ENCODE results near the gene WRAP53. TPM values are rescaled to one million over a fixed set of nuclear protein-coding genes. Genes with fewer than 3 reads are reported as not detected.

The WRAP53 gene
- total and polyA plus RNA-seq, 4 donors: 1.8 to 3.3 (median 2.6) TPM

DNA sequence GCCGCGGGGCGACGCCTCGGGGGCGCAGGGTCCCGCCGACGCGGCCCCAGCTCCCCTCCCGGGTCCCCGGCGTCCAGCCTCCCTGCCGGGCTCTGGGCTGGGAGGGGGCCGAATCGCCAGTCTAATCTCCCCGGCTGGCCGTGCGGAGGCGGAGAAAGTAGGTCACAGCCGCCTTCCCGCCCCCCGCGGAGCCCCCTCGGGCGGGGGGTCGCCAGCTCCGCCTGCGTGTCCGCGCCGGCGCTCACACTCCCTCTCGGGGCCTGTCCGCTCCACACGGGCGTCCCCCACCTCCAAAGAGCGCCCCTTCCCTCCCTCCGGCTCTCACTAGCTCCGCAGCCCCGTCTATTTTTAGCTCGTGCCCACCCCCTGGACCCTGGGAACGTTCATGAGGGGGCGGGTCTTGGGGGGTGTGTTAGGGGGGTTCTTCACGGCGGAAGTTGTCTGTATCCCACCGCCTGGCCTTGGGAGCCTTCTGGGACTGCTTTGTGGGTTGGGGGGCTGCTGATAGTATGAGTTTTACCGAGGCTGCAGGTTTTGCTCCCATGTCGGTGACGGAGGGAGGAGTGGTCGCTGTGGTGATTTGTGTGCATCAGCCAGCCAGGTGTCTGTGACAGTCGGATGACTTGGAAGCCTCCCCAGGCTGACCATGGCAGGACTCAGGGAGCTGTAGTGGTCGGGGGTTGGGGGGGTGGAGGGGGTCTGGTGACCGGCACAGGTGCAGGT lies 36.5 kb upstream of the WRAP53 start:
- Histone ChIP-seq H3K4me3 (ENCODE audit: low read depth in 1 of 3, low read length in 3 of 3) (peak overlapping the region in 2 of 3 donors; percentile 49 to 50), H3K9ac (ENCODE audit: low read depth in 1 of 2, low read length in 2 of 2) (no peak overlapping the region), H3K27me3 (ENCODE audit: control insufficient read depth in 4 of 4, insufficient read depth in 4 of 4, low read length in 3 of 4) (no peaks in the 10 kb centered on the region), H3K4me1 (ENCODE audit: control insufficient read depth in 4 of 4, insufficient read depth in 4 of 4, low read length in 3 of 4) (peaks cover 4 to 18% (median 9%) of the 10 kb centered on the region in 4 donors), H3K9me3 (ENCODE audit: control insufficient read depth in 4 of 4, low read length in 3 of 4) (no peaks in the 10 kb centered on the region), H3K36me3 (ENCODE audit: control insufficient read depth in 4 of 4, insufficient read depth in 3 of 4, low read depth in 1 of 4, low read length in 3 of 4) (no peaks in the 10 kb centered on the region), H3K27ac (ENCODE audit: low read depth in 1 of 2, low read length in 2 of 2) (no peak overlapping the region)
- DNase-seq (ENCODE audit: low spot score): peak; percentile 49
- TF ChIP-seq SP1 (IDR thresholded peaks at IDR 0.05) (no peak), RXRA (IDR thresholded peaks at IDR 0.05) (no peak), TAF1 (conservative IDR thresholded peaks at IDR 0.05) (no peak), JUND (IDR thresholded peaks at IDR 0.05) (no peak), FOXA1 (IDR thresholded peaks at IDR 0.05) (no peak), HNF4G (IDR thresholded peaks at IDR 0.05) (no peak), GABPA (IDR thresholded peaks at IDR 0.05 in 1 of 2, conservative IDR thresholded peaks at IDR 0.05 in 1 of 2) (no peak), HNF4A (conservative IDR thresholded peaks at IDR 0.05) (no peak)
- TF ChIP-seq, protein P1, sequence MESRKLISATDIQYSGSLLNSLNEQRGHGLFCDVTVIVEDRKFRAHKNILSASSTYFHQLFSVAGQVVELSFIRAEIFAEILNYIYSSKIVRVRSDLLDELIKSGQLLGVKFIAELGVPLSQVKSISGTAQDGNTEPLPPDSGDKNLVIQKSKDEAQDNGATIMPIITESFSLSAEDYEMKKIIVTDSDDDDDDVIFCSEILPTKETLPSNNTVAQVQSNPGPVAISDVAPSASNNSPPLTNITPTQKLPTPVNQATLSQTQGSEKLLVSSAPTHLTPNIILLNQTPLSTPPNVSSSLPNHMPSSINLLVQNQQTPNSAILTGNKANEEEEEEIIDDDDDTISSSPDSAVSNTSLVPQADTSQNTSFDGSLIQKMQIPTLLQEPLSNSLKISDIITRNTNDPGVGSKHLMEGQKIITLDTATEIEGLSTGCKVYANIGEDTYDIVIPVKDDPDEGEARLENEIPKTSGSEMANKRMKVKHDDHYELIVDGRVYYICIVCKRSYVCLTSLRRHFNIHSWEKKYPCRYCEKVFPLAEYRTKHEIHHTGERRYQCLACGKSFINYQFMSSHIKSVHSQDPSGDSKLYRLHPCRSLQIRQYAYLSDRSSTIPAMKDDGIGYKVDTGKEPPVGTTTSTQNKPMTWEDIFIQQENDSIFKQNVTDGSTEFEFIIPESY (IDR thresholded peaks at IDR 0.05): no peak
- TF ChIP-seq, protein P2, sequence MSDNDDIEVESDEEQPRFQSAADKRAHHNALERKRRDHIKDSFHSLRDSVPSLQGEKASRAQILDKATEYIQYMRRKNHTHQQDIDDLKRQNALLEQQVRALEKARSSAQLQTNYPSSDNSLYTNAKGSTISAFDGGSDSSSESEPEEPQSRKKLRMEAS (IDR thresholded peaks at IDR 0.05): no peak
- TF ChIP-seq, protein P3, sequence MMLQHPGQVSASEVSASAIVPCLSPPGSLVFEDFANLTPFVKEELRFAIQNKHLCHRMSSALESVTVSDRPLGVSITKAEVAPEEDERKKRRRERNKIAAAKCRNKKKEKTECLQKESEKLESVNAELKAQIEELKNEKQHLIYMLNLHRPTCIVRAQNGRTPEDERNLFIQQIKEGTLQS (IDR thresholded peaks at IDR 0.05): no peak
- WGBS: 13% methylated on average over 54 of the region's 54 CpGs

DNA sequence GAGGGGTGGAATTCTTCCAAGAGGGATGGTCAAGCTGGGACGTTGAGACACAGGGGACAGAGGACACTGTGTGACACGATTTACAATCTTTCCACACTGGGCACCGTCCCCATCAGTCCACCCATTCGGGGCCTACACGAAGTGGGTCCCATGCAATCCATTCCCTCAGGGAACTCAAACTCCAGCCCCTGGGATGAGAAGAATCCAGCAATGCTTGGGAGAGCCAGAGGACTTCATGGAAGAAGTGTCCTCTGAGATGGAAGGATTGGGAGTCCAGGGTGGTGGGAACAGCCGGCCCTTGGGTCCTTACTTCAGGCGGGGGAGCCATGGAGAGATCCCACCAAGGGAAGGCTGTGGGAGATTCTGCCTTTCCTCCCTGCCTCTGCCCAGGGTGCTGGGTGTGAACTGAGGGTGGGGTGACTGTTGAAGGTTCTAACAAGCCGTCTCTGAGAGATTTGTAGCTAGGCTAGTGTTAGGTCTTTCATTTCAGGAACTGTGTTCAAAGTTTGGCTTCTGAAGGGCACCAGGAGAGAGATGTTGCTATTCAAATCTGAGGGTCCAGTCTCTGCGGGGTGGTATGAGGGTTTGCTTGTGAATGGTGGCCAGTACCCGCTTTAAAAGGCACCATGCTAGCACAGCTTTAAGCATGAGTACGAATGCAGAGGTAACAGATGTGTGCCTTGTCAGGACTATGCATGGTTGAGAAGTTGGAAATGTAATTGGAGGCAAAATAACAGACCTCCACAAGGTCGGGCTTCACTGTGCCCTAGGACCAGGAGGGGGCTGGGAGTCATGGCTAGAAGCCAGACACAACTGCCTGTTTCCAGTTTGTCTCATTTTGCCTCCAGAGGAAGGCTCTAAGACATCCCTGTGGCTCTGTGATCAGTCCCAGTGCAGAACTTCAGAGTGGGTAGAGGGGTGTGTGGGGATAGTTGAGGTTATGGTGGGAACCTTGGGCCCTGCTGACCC lies 35.6 kb upstream of the WRAP53 start:
- H3K27me3 ChIP-seq (ENCODE audit: control insufficient read depth in 4 of 4, insufficient read depth in 4 of 4, low read length in 3 of 4): no peaks in the 10 kb centered on the region
- 75% methylated on average over 12 of the region's 12 CpGs for WGBS
- no peak overlapping the region for H3K4me3 ChIP-seq (ENCODE audit: low read depth in 1 of 3, low read length in 3 of 3)
- DNase-seq (ENCODE audit: low spot score): no peak
- H3K9me3 ChIP-seq (ENCODE audit: control insufficient read depth in 4 of 4, low read length in 3 of 4): no peaks in the 10 kb centered on the region
- TF ChIP-seq, protein P4, sequence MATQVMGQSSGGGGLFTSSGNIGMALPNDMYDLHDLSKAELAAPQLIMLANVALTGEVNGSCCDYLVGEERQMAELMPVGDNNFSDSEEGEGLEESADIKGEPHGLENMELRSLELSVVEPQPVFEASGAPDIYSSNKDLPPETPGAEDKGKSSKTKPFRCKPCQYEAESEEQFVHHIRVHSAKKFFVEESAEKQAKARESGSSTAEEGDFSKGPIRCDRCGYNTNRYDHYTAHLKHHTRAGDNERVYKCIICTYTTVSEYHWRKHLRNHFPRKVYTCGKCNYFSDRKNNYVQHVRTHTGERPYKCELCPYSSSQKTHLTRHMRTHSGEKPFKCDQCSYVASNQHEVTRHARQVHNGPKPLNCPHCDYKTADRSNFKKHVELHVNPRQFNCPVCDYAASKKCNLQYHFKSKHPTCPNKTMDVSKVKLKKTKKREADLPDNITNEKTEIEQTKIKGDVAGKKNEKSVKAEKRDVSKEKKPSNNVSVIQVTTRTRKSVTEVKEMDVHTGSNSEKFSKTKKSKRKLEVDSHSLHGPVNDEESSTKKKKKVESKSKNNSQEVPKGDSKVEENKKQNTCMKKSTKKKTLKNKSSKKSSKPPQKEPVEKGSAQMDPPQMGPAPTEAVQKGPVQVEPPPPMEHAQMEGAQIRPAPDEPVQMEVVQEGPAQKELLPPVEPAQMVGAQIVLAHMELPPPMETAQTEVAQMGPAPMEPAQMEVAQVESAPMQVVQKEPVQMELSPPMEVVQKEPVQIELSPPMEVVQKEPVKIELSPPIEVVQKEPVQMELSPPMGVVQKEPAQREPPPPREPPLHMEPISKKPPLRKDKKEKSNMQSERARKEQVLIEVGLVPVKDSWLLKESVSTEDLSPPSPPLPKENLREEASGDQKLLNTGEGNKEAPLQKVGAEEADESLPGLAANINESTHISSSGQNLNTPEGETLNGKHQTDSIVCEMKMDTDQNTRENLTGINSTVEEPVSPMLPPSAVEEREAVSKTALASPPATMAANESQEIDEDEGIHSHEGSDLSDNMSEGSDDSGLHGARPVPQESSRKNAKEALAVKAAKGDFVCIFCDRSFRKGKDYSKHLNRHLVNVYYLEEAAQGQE (IDR thresholded peaks at IDR 0.05): no peak
- TF ChIP-seq TAF1 (conservative IDR thresholded peaks at IDR 0.05): no peak
- TF ChIP-seq, protein P2 (IDR thresholded peaks at IDR 0.05): no peak
- TF ChIP-seq, protein P5, sequence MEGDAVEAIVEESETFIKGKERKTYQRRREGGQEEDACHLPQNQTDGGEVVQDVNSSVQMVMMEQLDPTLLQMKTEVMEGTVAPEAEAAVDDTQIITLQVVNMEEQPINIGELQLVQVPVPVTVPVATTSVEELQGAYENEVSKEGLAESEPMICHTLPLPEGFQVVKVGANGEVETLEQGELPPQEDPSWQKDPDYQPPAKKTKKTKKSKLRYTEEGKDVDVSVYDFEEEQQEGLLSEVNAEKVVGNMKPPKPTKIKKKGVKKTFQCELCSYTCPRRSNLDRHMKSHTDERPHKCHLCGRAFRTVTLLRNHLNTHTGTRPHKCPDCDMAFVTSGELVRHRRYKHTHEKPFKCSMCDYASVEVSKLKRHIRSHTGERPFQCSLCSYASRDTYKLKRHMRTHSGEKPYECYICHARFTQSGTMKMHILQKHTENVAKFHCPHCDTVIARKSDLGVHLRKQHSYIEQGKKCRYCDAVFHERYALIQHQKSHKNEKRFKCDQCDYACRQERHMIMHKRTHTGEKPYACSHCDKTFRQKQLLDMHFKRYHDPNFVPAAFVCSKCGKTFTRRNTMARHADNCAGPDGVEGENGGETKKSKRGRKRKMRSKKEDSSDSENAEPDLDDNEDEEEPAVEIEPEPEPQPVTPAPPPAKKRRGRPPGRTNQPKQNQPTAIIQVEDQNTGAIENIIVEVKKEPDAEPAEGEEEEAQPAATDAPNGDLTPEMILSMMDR (IDR thresholded peaks at IDR 0.05; ENCODE audit: low read depth, low read length, missing input control): no peak
- TF ChIP-seq YY1 (IDR thresholded peaks at IDR 0.05): no peak
- TF ChIP-seq, protein P3 (IDR thresholded peaks at IDR 0.05): no peak
- TF ChIP-seq HNF4G (IDR thresholded peaks at IDR 0.05): no peak
- no peak for TF ChIP-seq RXRA (IDR thresholded peaks at IDR 0.05)
- TF ChIP-seq SP1 (IDR thresholded peaks at IDR 0.05): no peak
- no peak overlapping the region for H3K9ac ChIP-seq (ENCODE audit: low read depth in 1 of 2, low read length in 2 of 2)
- peaks cover 4 to 18% (median 9%) of the 10 kb centered on the region in 4 donors for H3K4me1 ChIP-seq (ENCODE audit: control insufficient read depth in 4 of 4, insufficient read depth in 4 of 4, low read length in 3 of 4)
- no peaks in the 10 kb centered on the region for H3K36me3 ChIP-seq (ENCODE audit: control insufficient read depth in 4 of 4, insufficient read depth in 3 of 4, low read depth in 1 of 4, low read length in 3 of 4)
- no peak overlapping the region for H3K27ac ChIP-seq (ENCODE audit: low read depth in 1 of 2, low read length in 2 of 2)

Data from liver (tissue), 9 donors.